Right cardiac atrium (tissue), 5 donors: Measurements from ENCODE around the gene RBM19. TPM values are rescaled to one million over a fixed set of nuclear protein-coding genes. Genes with fewer than 3 reads are reported as not detected.

Source experiments
- ATAC-seq, 2 donors: fragments of 200-7000 bp; cut with Tn5 transposase; one replicate each; pipeline versions ENCODE4 v1.8.0 to v1.9.1; 2020; ENCODE audit warnings: moderate library complexity in 2 of 2, mild to moderate bottlenecking in 1 of 2
- DNase-seq, 3 donors: peaks; one replicate each; pipeline ENCODE4 v3.0.0-alpha.2; 2020
- H3K27ac ChIP-seq: one replicate; pipeline ENCODE4 v1.5.1; 2013; ENCODE audit warnings: mild to moderate bottlenecking, low read length, control low read depth, moderate library complexity
- H3K27me3 ChIP-seq: one replicate; pipeline ENCODE4 v1.6.1; 2013; ENCODE audit not compliant: control insufficient read depth, insufficient read depth
- H3K4me1 ChIP-seq: one replicate; pipeline ENCODE4 v1.6.1; 2013; ENCODE audit warnings: low read length; ENCODE audit not compliant: control insufficient read depth, insufficient read depth
- H3K4me3 ChIP-seq: one replicate; pipeline ENCODE4 v1.5.1; 2013; ENCODE audit warnings: low read length, control low read depth
- H3K9me3 ChIP-seq: one replicate; pipeline ENCODE4 v1.6.1; 2013; ENCODE audit warnings: low read length; ENCODE audit not compliant: control insufficient read depth
- WGBS: extraction: QIAGEN DNeasy Blood & Tissue Kit; methylation state at CpG from one replicate; pipeline ENCODE4 v1.1.7; 2013; 5-methylcytosine and 5-hydroxymethylcytosine counted together
- intact Hi-C, 4 donors: fragments of 100-400 bp; cut with DNase I; formaldehyde crosslinking; loops; one replicate each; pipeline versions ENCODE4 v1.11.0 to v1.14.0; 2022 to 2023
- polyA plus RNA-seq: library from polyadenylated mRNA; stranded (reverse); fragments of 200-250 nt; gene quantifications from one replicate; pipeline ENCODE4 v1.2.3, GENCODE V29; 2013
- total RNA-seq, 4 donors: library from RNA; stranded (reverse); fragmentation: NEBNext Ultra II Directional; extraction: Animal tissue kit (Norgen Biotek cat#: 25700); gene quantifications; one replicate each; pipeline ENCODE4 v1.2.1, GENCODE V29; 2021
- donor health status: healthy with polysubstance abuse.
- donor health status: DM: no; HTN: yes; CAD: no.
- donor health status: DM: no; HTN: no; CAD: no.
- donor health status: DM: no; HTN: yes; CAD: no; lungs with severe emphysema.
- donor health status: DM: yes; HTN: yes; CAD: no.

Gene RBM19
- total and polyA plus RNA-seq, 5 donors, result 12.7 to 21.7 (median 17.1) TPM

DNA sequence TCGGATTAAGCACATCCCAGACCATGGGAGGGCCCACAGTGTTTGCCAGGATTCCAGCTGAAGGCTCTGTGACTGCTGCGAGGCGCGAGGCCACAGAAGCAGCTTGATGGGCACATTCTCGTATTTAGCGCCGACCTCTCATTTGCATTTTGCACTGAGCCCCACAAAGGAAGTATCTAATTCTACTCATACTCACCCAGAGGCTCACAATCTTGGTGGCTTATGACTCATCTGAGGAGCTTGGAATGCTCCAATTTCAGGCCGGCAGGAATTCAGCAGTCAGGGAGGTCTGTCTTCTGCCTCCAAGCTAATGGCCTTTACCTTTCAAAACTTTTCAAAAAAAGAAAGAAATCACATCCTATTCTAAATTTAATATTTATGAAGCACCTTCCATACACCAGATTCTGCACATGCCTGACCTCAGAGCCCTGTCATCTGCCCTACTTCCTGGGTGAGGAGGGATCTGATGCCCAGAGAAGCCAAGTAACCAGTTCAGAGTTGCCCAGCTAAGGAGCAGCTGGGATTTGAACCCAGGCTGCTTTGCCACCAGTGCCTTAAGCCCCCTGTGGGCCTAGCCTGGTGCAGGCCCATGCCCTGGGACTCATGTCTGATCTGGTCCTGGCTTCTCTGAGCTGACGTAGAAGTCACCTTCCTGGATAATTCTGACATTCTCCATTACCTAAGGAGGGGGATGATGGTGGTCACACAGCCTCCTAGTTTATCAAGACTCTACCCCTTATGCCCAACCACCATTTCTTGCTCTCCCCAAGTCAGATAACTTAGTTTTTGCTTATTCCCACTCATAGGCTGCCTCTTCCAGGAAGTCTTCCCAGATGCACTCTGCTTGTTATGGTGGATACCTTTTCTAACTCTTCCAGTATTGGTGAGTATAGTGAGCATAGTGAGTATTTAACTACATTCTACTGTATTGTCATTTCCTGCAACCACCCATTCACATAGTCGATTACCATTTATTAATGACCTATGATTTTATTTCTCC lies 198.9 kb downstream of the RBM19 start:
- H3K9me3 ChIP-seq, result no peaks in the 10 kb centered on the region
- whole genome bisulfite sequencing, result 49% methylated on average over 10 of the region's 10 CpGs
- no peak overlapping the region for H3K4me3 ChIP-seq
- intact Hi-C loops, result no loop called here
- H3K27ac ChIP-seq, result no peak overlapping the region
- peaks cover 2% of the 10 kb centered on the region for H3K27me3 ChIP-seq
- DNase-seq (no peak), ATAC-seq (no peak)
- H3K4me1 ChIP-seq, result no peaks in the 10 kb centered on the region
